Tibial nerve (tissue), 4 donors: ENCODE data around the gene MAPK8IP1. TPM values are rescaled to one million over a fixed set of nuclear protein-coding genes. Genes with fewer than 3 reads are reported as not detected.

Experiments used
- DNase-seq, 2 donors: peaks; one replicate each; pipeline ENCODE4 v3.0.0-alpha.2; 2019; ENCODE audit warnings: low spot score in 2 of 2
- H3K27ac ChIP-seq, 4 donors: fragments of 200-600 bp; sonication (generic) in 3 of 4; one replicate each; pipeline ENCODE4 v1.5.1; 2017 to 2019; ENCODE audit warnings: mild to moderate bottlenecking in 1 of 4
- H3K27me3 ChIP-seq, 2 donors: fragments of 200-600 bp; sonication (generic) in 1 of 2; one replicate each; pipeline versions ENCODE4 v1.5.1 to v1.6.0; 2017 to 2019
- H3K36me3 ChIP-seq, 3 donors: fragments of 200-600 bp; sonication (generic); one replicate each; pipeline ENCODE4 v1.5.1; 2018 to 2019
- H3K4me1 ChIP-seq, 4 donors: fragments of 200-600 bp; sonication (generic) in 3 of 4; one replicate each; pipeline ENCODE4 v1.5.1; 2017 to 2019
- H3K4me3 ChIP-seq, 4 donors: fragments of 200-600 bp; sonication (generic) in 3 of 4; one replicate each; pipeline ENCODE4 v1.5.1; 2017 to 2019; ENCODE audit warnings: mild to moderate bottlenecking in 1 of 4, moderate library complexity in 1 of 4
- H3K9me3 ChIP-seq, 4 donors: fragments of 200-600 bp; sonication (generic) in 3 of 4; one replicate each; pipeline ENCODE4 v1.5.1; 2017 to 2019
- EP300 ChIP-seq, 2 donors: sonication (generic); formaldehyde crosslinking; IDR thresholded peaks; one replicate each; pipeline ENCODE4 v1.6.1; 2017; ENCODE audit warnings: antibody characterized with exemption in 2 of 2, mild to moderate bottlenecking in 1 of 2
- POLR2A ChIP-seq, 2 donors: fragments of 450-650 bp; IDR thresholded peaks; one replicate each; pipeline ENCODE4 v1.6.1; 2017; ENCODE audit warnings: antibody characterized with exemption in 2 of 2, mild to moderate bottlenecking in 2 of 2, moderate library complexity in 2 of 2
- WGBS, 2 donors: methylation state at CpG; one replicate each; pipeline ENCODE4 v1.1.5; 2018; 5-methylcytosine and 5-hydroxymethylcytosine counted together
- total RNA-seq, 4 donors: library from RNA; depleted of rRNA; stranded (reverse); fragments of >200 nt; gene quantifications; one replicate each; pipeline ENCODE4 v1.1.0, GENCODE V29; 2016
- TF ChIP-seq, protein P1 (sequence below), 5 experiments: fragments of 200-600 bp in 3 of 5; fragments of 450-650 bp in 2 of 5; sonication (generic) in 3 of 5; IDR thresholded peaks; one replicate each; pipeline ENCODE4 v1.5.1; 2016 to 2019; ENCODE audit warnings: antibody characterized with exemption in 5 of 5, mild to moderate bottlenecking in 3 of 5, moderate library complexity in 2 of 5

The MAPK8IP1 gene
- total RNA-seq, 4 donors from 2014 or later: 165 to 298 (median 230) TPM

- peaks cover 12 to 53% (median 46%) of the 10 kb centered on the region in 4 donors for H3K4me1 ChIP-seq
- DNase-seq: no peak
Measured at GRCh38 chr11:45860348-45860747, 25.1 kb upstream of the MAPK8IP1 start.

GRCh38 chr11:45860764-45861510 lies 24.5 kb upstream of the MAPK8IP1 start:
- WGBS, 2 donors: 90 to 91% methylated on average over 10 of the region's 10 CpGs
- peaks cover 4 to 63% (median 6%) of the 10 kb centered on the region in 3 donors for H3K36me3 ChIP-seq
- peak overlapping the region; percentile 66 to 99 (median 86) for H3K27ac ChIP-seq
- H3K4me1 ChIP-seq: peaks cover 12 to 47% (median 42%) of the 10 kb centered on the region in 4 donors
- H3K4me3 ChIP-seq: no peak overlapping the region
- no peaks in the 10 kb centered on the region for H3K27me3 ChIP-seq
- TF ChIP-seq, protein P1, sequence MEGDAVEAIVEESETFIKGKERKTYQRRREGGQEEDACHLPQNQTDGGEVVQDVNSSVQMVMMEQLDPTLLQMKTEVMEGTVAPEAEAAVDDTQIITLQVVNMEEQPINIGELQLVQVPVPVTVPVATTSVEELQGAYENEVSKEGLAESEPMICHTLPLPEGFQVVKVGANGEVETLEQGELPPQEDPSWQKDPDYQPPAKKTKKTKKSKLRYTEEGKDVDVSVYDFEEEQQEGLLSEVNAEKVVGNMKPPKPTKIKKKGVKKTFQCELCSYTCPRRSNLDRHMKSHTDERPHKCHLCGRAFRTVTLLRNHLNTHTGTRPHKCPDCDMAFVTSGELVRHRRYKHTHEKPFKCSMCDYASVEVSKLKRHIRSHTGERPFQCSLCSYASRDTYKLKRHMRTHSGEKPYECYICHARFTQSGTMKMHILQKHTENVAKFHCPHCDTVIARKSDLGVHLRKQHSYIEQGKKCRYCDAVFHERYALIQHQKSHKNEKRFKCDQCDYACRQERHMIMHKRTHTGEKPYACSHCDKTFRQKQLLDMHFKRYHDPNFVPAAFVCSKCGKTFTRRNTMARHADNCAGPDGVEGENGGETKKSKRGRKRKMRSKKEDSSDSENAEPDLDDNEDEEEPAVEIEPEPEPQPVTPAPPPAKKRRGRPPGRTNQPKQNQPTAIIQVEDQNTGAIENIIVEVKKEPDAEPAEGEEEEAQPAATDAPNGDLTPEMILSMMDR (IDR thresholded peaks at IDR 0.05): no peak
- TF ChIP-seq POLR2A (IDR thresholded peaks at IDR 0.05): no peak
- no peak for TF ChIP-seq EP300 (IDR thresholded peaks at IDR 0.05)
- H3K9me3 ChIP-seq: no peaks in the 10 kb centered on the region
- no peak for DNase-seq

More at GRCh38 chr11:45860348-45860747, 25.1 kb upstream of the MAPK8IP1 start:
- Histone ChIP-seq H3K27ac (peak overlapping the region; percentile 66 to 99 (median 86)), H3K9me3 (no peaks in the 10 kb centered on the region), H3K4me3 (no peak overlapping the region), H3K36me3 (peaks cover 4 to 57% (median 6%) of the 10 kb centered on the region in 3 donors), H3K27me3 (no peaks in the 10 kb centered on the region)
- 90 to 92% methylated on average over 5 of the region's 5 CpGs for WGBS, 2 donors
- TF ChIP-seq EP300 (IDR thresholded peaks at IDR 0.05) (no peak), POLR2A (IDR thresholded peaks at IDR 0.05) (no peak)
- TF ChIP-seq, protein P1 (IDR thresholded peaks at IDR 0.05): no peak

DNA sequence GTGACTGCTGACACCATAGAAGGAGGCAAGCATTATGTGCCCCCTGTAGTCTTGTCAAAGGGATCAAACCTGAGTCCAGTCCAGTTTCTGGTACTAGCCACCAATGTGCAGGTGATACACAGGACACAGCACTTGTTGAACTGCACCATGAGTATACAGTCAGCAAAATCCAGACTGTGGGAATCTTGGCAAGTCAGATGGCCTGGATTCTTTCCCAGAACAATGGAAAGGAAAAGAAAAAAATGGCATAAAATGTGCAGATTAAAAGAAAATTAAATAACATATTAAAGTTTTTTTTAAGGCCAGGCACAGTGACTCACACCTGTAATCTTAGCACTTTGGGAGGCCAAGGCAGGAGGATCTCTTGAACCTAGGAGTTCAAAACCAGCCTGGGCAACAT lies 21.4 kb upstream of the MAPK8IP1 start:
- H3K36me3 ChIP-seq: peaks cover 4 to 88% (median 24%) of the 10 kb centered on the region in 3 donors
- no peak for DNase-seq

GRCh38 chr11:45869551-45869950 lies 15.9 kb upstream of the MAPK8IP1 start:
- no peak overlapping the region for H3K27ac ChIP-seq
- 79 to 83% methylated on average over 11 to 12 of the region's 12 CpGs for WGBS, 2 donors
- H3K4me3 ChIP-seq: no peak overlapping the region
- peaks cover 0 to 100% (median 44%) of the 10 kb centered on the region in 3 donors for H3K36me3 ChIP-seq
- H3K9me3 ChIP-seq: no peaks in the 10 kb centered on the region
- no peaks in the 10 kb centered on the region for H3K27me3 ChIP-seq
- no peak for TF ChIP-seq EP300 (IDR thresholded peaks at IDR 0.05)
- TF ChIP-seq POLR2A (IDR thresholded peaks at IDR 0.05): no peak
- TF ChIP-seq, protein P1 (IDR thresholded peaks at IDR 0.05): no peak
- no peak for DNase-seq
- H3K4me1 ChIP-seq: no peaks in the 10 kb centered on the region

More for the DNA sequence above, 21.4 kb upstream of the MAPK8IP1 start:
- no peaks in the 10 kb centered on the region for H3K9me3 ChIP-seq
- H3K27ac ChIP-seq: no peak overlapping the region
- peaks cover 2 to 16% (median 11%) of the 10 kb centered on the region in 4 donors for H3K4me1 ChIP-seq
- TF ChIP-seq, protein P1 (IDR thresholded peaks at IDR 0.05): no peak
- no peak for TF ChIP-seq POLR2A (IDR thresholded peaks at IDR 0.05)
- H3K4me3 ChIP-seq: no peak overlapping the region
- H3K27me3 ChIP-seq: no peaks in the 10 kb centered on the region

- Histone ChIP-seq H3K4me3 (no peak overlapping the region), H3K27ac (no peak overlapping the region), H3K36me3 (peaks cover 0 to 100% (median 44%) of the 10 kb centered on the region in 3 donors), H3K4me1 (no peaks in the 10 kb centered on the region), H3K27me3 (no peaks in the 10 kb centered on the region), H3K9me3 (no peaks in the 10 kb centered on the region)
- WGBS, 2 donors: 86 to 90% methylated on average over 4 of the region's 4 CpGs
- no peak for DNase-seq
- TF ChIP-seq, protein P1 (IDR thresholded peaks at IDR 0.05): no peak
- TF ChIP-seq EP300 (IDR thresholded peaks at IDR 0.05) (no peak), POLR2A (IDR thresholded peaks at IDR 0.05) (no peak)
Measured at GRCh38 chr11:45870706-45871105, 14.7 kb upstream of the MAPK8IP1 start.
